HFFc6 (cell line): ENCODE results near the gene SERPINA10. TPM values are rescaled to one million over a fixed set of nuclear protein-coding genes. Genes with fewer than 3 reads are reported as not detected.

Experiments used
- DNase-seq: peaks from one replicate; pipeline ENCODE4 v3.0.0-alpha.2; 2018
- H3K27ac Mint-ChIP-seq: 2 replicates; pipeline ENCODE4 v1.8.0; 2020; ENCODE audit warnings: mild to moderate bottlenecking, mixed read lengths
- H3K27me3 Mint-ChIP-seq: 2 replicates; pipeline ENCODE4 v1.8.0; 2021; ENCODE audit warnings: mild to moderate bottlenecking, moderate library complexity, mixed read lengths; ENCODE audit not compliant: insufficient read depth
- H3K36me3 Mint-ChIP-seq: 2 replicates; pipeline ENCODE4 v1.8.0; 2021; ENCODE audit warnings: low read depth, mixed read lengths
- H3K4me1 Mint-ChIP-seq: 2 replicates; pipeline ENCODE4 v1.8.0; 2020; ENCODE audit warnings: low read depth, mixed read lengths
- H3K4me3 Mint-ChIP-seq: 2 replicates; pipeline ENCODE4 v1.8.0; 2020; ENCODE audit warnings: mild to moderate bottlenecking, moderate library complexity, mixed read lengths
- H3K9me3 Mint-ChIP-seq: 2 replicates; pipeline ENCODE4 v1.8.0; 2020; ENCODE audit warnings: mild to moderate bottlenecking, mixed read lengths
- CTCF ChIP-seq: fragments of 200-600 bp; sonication (generic); IDR thresholded peaks from 2 replicates; pipeline ENCODE4 v1.5.0; 2021; ENCODE audit warnings: antibody characterized with exemption, mild to moderate bottlenecking
- total RNA-seq, 6 experiments: library from RNA; stranded (reverse); fragmentation: NEBNext Ultra II Directional; extraction: Animal tissue kit (Norgen Biotek cat#: 25700); gene quantifications; 2 replicates in 1 of 6; 3 replicates in 5 of 6; pipeline ENCODE4 v1.2.3, GENCODE V29; 2021

Gene SERPINA10
- total RNA-seq, 6 experiments from 2014 or later: not detected

GRCh38 chr14:94295360-94296180 is 2.5 kb upstream of the SERPINA10 start:
- DNase-seq: no peak
- Mint-ChIP-seq H3K36me3 (no peaks in the 10 kb centered on the region), H3K9me3 (peaks cover 45% of the 10 kb centered on the region), H3K27ac (no peak overlapping the region), H3K4me3 (no peak overlapping the region), H3K4me1 (no peaks in the 10 kb centered on the region), H3K27me3 (peaks cover 2% of the 10 kb centered on the region; the same call in 1 of the 2 replicates)
- no peak for TF ChIP-seq CTCF

GRCh38 chr14:94293578-94293924 is 483 bp upstream of the SERPINA10 start:
- Mint-ChIP-seq H3K4me3 (no peak overlapping the region), H3K4me1 (no peaks in the 10 kb centered on the region), H3K36me3 (no peaks in the 10 kb centered on the region), H3K27me3 (peaks cover 4% of the 10 kb centered on the region), H3K27ac (no peak overlapping the region), H3K9me3 (peaks cover 56% of the 10 kb centered on the region)
- no peak for DNase-seq
- no peak for TF ChIP-seq CTCF

- Mint-ChIP-seq H3K27ac (no peak overlapping the region), H3K4me1 (no peaks in the 10 kb centered on the region), H3K4me3 (no peak overlapping the region), H3K27me3 (peaks cover 6% of the 10 kb centered on the region), H3K36me3 (no peaks in the 10 kb centered on the region), H3K9me3 (peaks cover 65% of the 10 kb centered on the region)
- no peak for DNase-seq
- no peak for TF ChIP-seq CTCF
These were observed 569 bp downstream of the SERPINA10 start for GRCh38 chr14:94292526-94292871.

- Mint-ChIP-seq H3K27me3 (peaks cover 6% of the 10 kb centered on the region), H3K4me3 (no peak overlapping the region), H3K4me1 (no peaks in the 10 kb centered on the region), H3K36me3 (no peaks in the 10 kb centered on the region), H3K27ac (no peak overlapping the region), H3K9me3 (peaks cover 63% of the 10 kb centered on the region)
- no peak for DNase-seq
- no peak for TF ChIP-seq CTCF
These were observed 1.1 kb downstream of the SERPINA10 start for GRCh38 chr14:94291906-94292525.

- H3K9me3 Mint-ChIP-seq: peaks cover 64% of the 10 kb centered on the region
- H3K4me1 Mint-ChIP-seq: no peaks in the 10 kb centered on the region
- H3K4me3 Mint-ChIP-seq: no peak overlapping the region
- H3K36me3 Mint-ChIP-seq: no peaks in the 10 kb centered on the region
- H3K27ac Mint-ChIP-seq: no peak overlapping the region
- H3K27me3 Mint-ChIP-seq: peaks cover 6% of the 10 kb centered on the region
- DNase-seq: no peak
- TF ChIP-seq CTCF: no peak
These were observed 1.7 kb downstream of the SERPINA10 start for GRCh38 chr14:94291159-94291905.
